ENCODE results near the gene ICAM1. TPM values are rescaled to one million over a fixed set of nuclear protein-coding genes. Genes with fewer than 3 reads are reported as not detected.

ICAM1 gene
- total and polyA plus RNA-seq, 2 of the 13 experiments (the other 11 are each of a cell fraction or from before 2014, with no cell fraction given): 37.9 to 98.4 TPM

DNA sequence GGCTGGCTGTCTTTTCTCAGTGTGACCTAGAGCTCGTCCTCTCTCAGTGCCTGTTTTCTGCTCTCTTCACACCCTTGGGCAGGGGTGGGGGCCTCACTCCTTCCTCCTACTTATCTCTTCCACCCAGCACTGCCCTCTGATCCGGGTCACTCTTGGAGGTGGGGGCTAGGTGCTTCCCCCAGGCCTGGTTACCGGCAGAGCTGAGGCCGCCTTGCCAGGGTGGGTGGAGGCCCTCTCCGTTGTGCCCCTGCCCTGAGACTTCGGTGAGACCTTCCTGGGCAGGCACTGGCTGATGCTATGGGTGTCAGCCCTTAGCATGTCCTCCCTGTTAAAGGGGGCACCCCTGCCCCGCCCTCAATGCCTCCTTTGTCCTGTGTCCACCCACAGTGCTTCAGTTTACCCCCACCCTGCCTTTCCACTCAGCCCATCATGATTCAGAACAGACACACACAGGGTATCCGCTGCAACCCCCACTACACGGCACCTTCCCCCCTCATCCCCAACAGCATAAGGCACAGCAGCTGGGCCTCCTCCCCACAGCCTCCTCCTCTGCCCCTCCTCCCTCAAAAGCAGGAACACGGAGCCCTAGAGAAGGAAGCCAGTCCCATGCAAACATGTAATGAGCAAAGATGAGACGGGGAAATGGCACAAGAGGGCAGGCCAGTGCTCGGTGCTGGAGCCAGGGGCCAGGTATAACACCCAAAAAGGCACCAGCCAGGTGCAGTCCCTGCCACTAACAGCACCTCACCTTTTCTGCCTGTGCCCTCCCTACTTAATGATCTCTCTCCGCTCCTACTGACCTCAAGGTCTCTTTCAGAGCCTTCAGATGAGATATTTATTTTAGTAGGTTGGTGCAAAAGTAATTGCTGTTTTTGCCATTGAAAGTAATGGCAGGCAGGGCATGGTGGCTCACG is 28.9 kb downstream of the ICAM1 start (continued):
- TF ChIP-seq, protein P1, sequence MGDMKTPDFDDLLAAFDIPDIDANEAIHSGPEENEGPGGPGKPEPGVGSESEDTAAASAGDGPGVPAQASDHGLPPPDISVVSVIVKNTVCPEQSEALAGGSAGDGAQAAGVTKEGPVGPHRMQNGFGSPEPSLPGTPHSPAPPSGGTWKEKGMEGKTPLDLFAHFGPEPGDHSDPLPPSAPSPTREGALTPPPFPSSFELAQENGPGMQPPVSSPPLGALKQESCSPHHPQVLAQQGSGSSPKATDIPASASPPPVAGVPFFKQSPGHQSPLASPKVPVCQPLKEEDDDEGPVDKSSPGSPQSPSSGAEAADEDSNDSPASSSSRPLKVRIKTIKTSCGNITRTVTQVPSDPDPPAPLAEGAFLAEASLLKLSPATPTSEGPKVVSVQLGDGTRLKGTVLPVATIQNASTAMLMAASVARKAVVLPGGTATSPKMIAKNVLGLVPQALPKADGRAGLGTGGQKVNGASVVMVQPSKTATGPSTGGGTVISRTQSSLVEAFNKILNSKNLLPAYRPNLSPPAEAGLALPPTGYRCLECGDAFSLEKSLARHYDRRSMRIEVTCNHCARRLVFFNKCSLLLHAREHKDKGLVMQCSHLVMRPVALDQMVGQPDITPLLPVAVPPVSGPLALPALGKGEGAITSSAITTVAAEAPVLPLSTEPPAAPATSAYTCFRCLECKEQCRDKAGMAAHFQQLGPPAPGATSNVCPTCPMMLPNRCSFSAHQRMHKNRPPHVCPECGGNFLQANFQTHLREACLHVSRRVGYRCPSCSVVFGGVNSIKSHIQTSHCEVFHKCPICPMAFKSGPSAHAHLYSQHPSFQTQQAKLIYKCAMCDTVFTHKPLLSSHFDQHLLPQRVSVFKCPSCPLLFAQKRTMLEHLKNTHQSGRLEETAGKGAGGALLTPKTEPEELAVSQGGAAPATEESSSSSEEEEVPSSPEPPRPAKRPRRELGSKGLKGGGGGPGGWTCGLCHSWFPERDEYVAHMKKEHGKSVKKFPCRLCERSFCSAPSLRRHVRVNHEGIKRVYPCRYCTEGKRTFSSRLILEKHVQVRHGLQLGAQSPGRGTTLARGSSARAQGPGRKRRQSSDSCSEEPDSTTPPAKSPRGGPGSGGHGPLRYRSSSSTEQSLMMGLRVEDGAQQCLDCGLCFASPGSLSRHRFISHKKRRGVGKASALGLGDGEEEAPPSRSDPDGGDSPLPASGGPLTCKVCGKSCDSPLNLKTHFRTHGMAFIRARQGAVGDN (CRISPR knock-in tag; IDR thresholded peaks at IDR 0.05): peak; percentile 58
- TF ChIP-seq, protein P2, sequence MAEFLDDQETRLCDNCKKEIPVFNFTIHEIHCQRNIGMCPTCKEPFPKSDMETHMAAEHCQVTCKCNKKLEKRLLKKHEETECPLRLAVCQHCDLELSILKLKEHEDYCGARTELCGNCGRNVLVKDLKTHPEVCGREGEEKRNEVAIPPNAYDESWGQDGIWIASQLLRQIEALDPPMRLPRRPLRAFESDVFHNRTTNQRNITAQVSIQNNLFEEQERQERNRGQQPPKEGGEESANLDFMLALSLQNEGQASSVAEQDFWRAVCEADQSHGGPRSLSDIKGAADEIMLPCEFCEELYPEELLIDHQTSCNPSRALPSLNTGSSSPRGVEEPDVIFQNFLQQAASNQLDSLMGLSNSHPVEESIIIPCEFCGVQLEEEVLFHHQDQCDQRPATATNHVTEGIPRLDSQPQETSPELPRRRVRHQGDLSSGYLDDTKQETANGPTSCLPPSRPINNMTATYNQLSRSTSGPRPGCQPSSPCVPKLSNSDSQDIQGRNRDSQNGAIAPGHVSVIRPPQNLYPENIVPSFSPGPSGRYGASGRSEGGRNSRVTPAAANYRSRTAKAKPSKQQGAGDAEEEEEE (CRISPR knock-in tag; IDR thresholded peaks at IDR 0.05; ENCODE audit: borderline replicate concordance): no peak
- TF ChIP-seq, protein P3, sequence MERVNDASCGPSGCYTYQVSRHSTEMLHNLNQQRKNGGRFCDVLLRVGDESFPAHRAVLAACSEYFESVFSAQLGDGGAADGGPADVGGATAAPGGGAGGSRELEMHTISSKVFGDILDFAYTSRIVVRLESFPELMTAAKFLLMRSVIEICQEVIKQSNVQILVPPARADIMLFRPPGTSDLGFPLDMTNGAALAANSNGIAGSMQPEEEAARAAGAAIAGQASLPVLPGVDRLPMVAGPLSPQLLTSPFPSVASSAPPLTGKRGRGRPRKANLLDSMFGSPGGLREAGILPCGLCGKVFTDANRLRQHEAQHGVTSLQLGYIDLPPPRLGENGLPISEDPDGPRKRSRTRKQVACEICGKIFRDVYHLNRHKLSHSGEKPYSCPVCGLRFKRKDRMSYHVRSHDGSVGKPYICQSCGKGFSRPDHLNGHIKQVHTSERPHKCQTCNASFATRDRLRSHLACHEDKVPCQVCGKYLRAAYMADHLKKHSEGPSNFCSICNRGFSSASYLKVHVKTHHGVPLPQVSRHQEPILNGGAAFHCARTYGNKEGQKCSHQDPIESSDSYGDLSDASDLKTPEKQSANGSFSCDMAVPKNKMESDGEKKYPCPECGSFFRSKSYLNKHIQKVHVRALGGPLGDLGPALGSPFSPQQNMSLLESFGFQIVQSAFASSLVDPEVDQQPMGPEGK (CRISPR knock-in tag; IDR thresholded peaks at IDR 0.05): peak; percentile 74; the same call in 1 of the 2 replicates
- TF ChIP-seq, protein P4, sequence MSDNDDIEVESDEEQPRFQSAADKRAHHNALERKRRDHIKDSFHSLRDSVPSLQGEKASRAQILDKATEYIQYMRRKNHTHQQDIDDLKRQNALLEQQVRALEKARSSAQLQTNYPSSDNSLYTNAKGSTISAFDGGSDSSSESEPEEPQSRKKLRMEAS (IDR thresholded peaks at IDR 0.05): 0 out of 2 replicates have a peak, but pooled peaks have one; percentile 18
- TF ChIP-seq, protein P5, sequence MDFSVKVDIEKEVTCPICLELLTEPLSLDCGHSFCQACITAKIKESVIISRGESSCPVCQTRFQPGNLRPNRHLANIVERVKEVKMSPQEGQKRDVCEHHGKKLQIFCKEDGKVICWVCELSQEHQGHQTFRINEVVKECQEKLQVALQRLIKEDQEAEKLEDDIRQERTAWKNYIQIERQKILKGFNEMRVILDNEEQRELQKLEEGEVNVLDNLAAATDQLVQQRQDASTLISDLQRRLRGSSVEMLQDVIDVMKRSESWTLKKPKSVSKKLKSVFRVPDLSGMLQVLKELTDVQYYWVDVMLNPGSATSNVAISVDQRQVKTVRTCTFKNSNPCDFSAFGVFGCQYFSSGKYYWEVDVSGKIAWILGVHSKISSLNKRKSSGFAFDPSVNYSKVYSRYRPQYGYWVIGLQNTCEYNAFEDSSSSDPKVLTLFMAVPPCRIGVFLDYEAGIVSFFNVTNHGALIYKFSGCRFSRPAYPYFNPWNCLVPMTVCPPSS (IDR thresholded peaks at IDR 0.05): no peak
- TF ChIP-seq SAFB2 (CRISPR knock-in tag; IDR thresholded peaks at IDR 0.05; ENCODE audit: borderline replicate concordance, low read depth) (0 out of 2 replicates have a peak, but pooled peaks have one; percentile 20), SRF (IDR thresholded peaks at IDR 0.05; ENCODE audit: low read depth, low read length) (no peak), ZNF766 (CRISPR knock-in tag; IDR thresholded peaks at IDR 0.05; ENCODE audit: borderline replicate concordance) (no peak), ZNF335 (CRISPR knock-in tag; IDR thresholded peaks at IDR 0.05) (0 out of 2 replicates have a peak, but pooled peaks have one; percentile 41), TBX2 (CRISPR knock-in tag; IDR thresholded peaks at IDR 0.05; ENCODE audit: borderline replicate concordance) (0 out of 2 replicates have a peak, but pooled peaks have one; percentile 13), GATAD1 (CRISPR knock-in tag; IDR thresholded peaks at IDR 0.05) (no peak), ZNF263 (CRISPR knock-in tag; IDR thresholded peaks at IDR 0.05) (peak; percentile 89)
- TF ChIP-seq, protein P6, sequence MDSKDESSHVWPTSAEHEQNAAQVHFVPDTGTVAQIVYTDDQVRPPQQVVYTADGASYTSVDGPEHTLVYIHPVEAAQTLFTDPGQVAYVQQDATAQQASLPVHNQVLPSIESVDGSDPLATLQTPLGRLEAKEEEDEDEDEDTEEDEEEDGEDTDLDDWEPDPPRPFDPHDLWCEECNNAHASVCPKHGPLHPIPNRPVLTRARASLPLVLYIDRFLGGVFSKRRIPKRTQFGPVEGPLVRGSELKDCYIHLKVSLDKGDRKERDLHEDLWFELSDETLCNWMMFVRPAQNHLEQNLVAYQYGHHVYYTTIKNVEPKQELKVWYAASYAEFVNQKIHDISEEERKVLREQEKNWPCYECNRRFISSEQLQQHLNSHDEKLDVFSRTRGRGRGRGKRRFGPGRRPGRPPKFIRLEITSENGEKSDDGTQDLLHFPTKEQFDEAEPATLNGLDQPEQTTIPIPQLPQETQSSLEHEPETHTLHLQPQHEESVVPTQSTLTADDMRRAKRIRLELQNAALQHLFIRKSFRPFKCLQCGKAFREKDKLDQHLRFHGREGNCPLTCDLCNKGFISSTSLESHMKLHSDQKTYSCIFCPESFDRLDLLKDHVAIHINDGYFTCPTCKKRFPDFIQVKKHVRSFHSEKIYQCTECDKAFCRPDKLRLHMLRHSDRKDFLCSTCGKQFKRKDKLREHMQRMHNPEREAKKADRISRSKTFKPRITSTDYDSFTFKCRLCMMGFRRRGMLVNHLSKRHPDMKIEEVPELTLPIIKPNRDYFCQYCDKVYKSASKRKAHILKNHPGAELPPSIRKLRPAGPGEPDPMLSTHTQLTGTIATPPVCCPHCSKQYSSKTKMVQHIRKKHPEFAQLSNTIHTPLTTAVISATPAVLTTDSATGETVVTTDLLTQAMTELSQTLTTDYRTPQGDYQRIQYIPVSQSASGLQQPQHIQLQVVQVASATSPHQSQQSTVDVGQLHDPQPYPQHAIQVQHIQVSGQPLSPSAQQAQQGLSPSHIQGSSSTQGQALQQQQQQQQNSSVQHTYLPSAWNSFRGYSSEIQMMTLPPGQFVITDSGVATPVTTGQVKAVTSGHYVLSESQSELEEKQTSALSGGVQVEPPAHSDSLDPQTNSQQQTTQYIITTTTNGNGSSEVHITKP (CRISPR knock-in tag; IDR thresholded peaks at IDR 0.05; ENCODE audit: low read depth): 0 out of 2 replicates have a peak, but pooled peaks have one; percentile 17

Data from HepG2 (cell line).